Loucy (cell line): Measurements from ENCODE around the gene NRG3.

ENCODE experiments used
- CTCF ChIP-seq: fragments of 200-600 bp; sonication (generic); conservative IDR thresholded peaks from 2 replicates; pipeline ENCODE4 v1.5.1; 2014; ENCODE audit warnings: mild to moderate bottlenecking, antibody characterized with exemption, low read length
- EZH2phosphoT487 ChIP-seq: fragments of 200-600 bp; IDR thresholded peaks from 2 replicates; pipeline ENCODE4 v1.6.1; 2018; ENCODE audit warnings: antibody characterized with exemption, mild to moderate bottlenecking, moderate library complexity, borderline replicate concordance

- TF ChIP-seq CTCF (no peak), EZH2phosphoT487 (no peak)
These were observed 261.1 kb downstream of the NRG3 start for GRCh38 chr10:82136103-82136502.
